ENCODE results near the gene CAVIN1.

DNA sequence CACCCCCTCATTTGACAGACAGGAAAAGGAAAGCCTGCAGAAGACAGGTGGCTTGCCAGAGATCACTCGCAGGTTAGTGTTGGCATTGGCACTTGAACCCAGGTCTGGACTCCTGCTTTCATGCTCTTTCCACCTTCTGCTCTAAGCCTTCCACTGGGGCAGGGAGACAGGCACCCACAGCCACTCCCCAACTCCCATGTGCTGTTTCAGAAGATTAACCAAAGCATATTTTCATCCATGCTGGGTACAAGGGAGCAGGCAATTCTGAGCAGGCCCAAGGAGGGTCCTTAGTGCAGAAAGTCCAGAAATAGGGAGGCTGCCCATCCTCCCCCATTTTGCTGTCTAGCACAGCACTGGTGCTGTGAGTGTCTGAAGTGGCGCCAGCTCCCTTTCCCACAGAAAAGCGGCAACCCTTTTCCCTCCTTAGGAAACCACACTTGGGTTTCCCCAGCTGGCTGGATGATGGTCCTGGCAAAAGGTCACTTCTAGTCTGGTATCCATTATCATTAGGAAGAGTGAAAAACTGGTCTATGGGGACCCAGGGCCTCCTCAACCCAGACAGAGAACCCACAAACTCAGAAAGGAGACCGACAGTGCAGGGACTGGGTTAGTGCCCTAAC lies 2.0 kb upstream of the CAVIN1 start:
- TF ChIP-seq ZNF274 (IDR thresholded peaks at IDR 0.05; ENCODE audit: low read length) (no peak), ZNF274 (tag by site-specific recombination; IDR thresholded peaks at IDR 0.05; ENCODE audit: borderline replicate concordance) (no peak), ZFP37 (tag by site-specific recombination; IDR thresholded peaks at IDR 0.05) (no peak), ZNF174 (tag by site-specific recombination; IDR thresholded peaks at IDR 0.05) (no peak), ZNF292 (tag by site-specific recombination; IDR thresholded peaks at IDR 0.05; ENCODE audit: borderline replicate concordance, low read depth) (no peak), ZNF560 (tag by site-specific recombination; IDR thresholded peaks at IDR 0.05; ENCODE audit: borderline replicate concordance) (no peak), ZNF664 (tag by site-specific recombination; IDR thresholded peaks at IDR 0.05) (no peak), KLF9 (tag by site-specific recombination; IDR thresholded peaks at IDR 0.05; ENCODE audit: low read depth) (no peak), SCRT2 (tag by site-specific recombination; IDR thresholded peaks at IDR 0.05) (no peak), ZFHX2 (tag by site-specific recombination; conservative IDR thresholded peaks at IDR 0.05) (no peak)
- TF ChIP-seq, protein P1, sequence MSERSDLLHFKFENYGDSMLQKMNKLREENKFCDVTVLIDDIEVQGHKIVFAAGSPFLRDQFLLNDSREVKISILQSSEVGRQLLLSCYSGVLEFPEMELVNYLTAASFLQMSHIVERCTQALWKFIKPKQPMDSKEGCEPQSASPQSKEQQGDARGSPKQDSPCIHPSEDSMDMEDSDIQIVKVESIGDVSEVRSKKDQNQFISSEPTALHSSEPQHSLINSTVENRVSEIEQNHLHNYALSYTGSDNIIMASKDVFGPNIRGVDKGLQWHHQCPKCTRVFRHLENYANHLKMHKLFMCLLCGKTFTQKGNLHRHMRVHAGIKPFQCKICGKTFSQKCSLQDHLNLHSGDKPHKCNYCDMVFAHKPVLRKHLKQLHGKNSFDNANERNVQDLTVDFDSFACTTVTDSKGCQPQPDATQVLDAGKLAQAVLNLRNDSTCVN (tag by site-specific recombination; optimal IDR thresholded peaks at IDR 0.05): no peak
- TF ChIP-seq, protein P2, sequence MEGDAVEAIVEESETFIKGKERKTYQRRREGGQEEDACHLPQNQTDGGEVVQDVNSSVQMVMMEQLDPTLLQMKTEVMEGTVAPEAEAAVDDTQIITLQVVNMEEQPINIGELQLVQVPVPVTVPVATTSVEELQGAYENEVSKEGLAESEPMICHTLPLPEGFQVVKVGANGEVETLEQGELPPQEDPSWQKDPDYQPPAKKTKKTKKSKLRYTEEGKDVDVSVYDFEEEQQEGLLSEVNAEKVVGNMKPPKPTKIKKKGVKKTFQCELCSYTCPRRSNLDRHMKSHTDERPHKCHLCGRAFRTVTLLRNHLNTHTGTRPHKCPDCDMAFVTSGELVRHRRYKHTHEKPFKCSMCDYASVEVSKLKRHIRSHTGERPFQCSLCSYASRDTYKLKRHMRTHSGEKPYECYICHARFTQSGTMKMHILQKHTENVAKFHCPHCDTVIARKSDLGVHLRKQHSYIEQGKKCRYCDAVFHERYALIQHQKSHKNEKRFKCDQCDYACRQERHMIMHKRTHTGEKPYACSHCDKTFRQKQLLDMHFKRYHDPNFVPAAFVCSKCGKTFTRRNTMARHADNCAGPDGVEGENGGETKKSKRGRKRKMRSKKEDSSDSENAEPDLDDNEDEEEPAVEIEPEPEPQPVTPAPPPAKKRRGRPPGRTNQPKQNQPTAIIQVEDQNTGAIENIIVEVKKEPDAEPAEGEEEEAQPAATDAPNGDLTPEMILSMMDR (tag by site-specific recombination; IDR thresholded peaks at IDR 0.05): no peak

All from HEK293 (cell line).